ENCODE measurements around the gene CERS5.

- TF ChIP-seq POLR2A (IDR thresholded peaks at IDR 0.05; ENCODE audit: low read length) = no peak
- no peak for TF ChIP-seq GATA1 (IDR thresholded peaks at IDR 0.05; ENCODE audit: low read depth, low read length)
Observed at GRCh38 chr12:50099302-50100008, 67.7 kb downstream of the CERS5 start.
